HG02938 (cell line): ENCODE measurements around the gene HSD17B4.
"Not testable (repeated sequence)": the region's sequence is repeated elsewhere in the genome, so short reads cannot be mapped to it uniquely, and the experiment has no call there.

ENCODE experiments used
- ATAC-seq: cut with Tn5 transposase; IDR thresholded peaks from one replicate; pipeline ENCODE4 v1.9.1; 2021; ENCODE audit warnings: mild to moderate bottlenecking, moderate library complexity; ENCODE audit not compliant: unreplicated experiment

The HSD17B4 gene

DNA sequence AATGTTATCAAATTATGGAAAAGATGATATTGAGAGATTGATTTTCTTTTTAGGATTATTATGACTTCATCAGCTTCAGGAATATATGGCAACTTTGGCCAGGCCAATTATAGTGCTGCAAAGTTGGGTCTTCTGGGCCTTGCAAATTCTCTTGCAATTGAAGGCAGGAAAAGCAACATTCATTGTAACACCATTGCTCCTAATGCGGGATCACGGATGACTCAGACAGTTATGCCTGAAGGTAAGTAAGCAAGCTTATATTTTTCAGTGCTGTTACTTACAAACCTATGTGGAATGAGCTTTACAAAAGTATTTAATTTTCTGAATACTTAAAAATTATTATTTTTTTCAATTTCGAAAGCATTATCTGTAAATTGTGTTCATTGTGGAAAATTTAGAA, 26.5 kb downstream of the HSD17B4 start:
- ATAC-seq = no peak

DNA sequence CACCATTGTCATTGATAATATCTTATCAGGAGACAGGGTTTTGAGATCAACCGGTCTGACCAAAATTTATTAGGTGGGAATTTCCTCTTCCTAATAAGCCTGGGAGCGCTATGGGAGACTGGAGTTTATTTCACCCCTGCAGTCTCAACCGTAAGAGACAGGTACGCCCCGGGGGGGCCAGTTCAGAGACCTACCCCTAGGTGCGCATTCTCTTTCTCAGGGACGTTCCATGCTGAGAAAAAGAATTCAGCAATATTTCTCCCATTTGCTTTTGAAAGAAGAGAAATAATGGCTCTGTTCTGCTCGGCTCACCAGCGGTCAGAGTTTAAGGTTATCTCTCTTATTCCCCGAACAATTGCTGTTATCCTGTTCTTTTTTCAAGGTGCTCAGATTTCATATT, 28.3 kb downstream of the HSD17B4 start:
- ATAC-seq = not testable (repeated sequence)

DNA sequence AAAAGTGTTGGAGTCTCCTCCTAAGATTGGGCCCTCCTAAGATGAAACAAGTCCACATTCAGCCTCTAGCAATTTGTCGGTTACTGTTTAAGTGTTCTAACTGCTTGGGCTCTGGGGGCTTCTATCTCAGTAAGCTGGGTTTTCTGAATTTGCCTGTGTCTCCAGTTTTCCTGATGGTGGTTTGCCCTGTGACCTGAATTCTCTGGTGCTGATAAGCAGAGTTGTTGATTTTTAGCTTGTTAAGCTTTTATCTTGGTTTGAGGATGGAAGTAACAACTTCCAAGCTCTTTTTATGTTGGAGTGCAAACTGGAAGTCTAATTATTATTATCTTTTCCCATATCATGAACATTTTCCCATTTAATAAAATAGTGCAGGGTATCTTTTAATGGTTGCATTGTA, 30.9 kb downstream of the HSD17B4 start:
- no peak for ATAC-seq

DNA sequence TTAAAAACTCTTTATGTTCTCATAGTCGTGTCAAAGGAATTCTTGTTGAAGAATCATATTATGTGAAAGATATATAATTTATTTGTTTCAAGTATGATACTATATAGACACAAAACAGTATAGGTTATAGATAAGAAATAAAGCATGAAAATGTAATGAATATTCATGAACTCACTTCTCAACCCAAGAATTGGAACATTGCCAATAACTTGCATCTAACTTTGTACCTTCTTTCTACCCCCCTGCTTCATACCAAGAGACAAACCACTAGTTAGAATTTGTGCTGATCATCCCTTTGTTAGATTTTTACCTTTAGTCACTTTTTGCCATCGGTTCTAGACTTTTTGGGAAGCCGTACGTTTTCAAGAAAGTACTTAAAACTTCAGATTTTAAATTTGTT, 32.6 kb downstream of the HSD17B4 start:
- ATAC-seq = no peak

DNA sequence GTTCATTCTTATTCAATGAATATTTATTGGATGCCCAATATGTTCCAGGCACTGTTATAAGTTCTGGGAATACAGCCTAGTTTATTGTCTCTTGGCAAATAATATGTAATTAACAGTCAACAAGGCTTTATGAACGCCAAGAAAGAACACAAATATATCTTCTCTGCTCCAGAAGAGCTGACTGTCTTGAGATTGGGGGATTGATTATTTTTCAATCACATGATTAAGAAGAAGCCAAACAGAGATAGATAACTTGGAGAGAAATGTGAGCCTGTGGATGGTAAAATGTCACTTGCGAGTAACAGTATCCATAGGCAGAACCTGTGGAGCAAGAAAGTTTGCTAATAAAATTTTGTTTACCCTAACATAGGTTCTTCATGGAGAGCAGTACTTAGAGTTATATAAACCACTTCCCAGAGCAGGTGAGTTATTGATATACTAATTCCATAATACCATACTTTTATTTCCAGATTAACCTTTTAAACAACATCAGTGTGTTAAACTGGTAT, 49.4 kb downstream of the HSD17B4 start:
- ATAC-seq = no peak

DNA sequence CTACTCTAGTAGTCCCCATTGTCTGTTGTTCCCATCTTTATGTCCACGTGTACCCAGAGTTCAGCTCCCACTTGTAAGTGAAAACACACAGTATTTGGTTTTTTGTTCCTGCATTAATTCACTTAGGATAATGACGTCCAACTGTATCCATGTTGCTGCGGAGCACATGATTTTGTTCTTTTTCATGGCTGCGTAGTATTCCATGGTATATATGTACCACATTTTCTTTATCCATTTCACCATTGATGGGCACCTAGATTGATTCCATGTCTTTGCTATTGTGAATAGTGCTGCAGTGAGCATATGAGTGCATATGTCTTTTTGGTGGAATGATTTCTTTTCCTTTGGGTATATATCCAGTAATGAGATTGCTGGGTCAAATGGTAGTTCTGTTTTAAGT, 51.6 kb downstream of the HSD17B4 start:
- not testable (repeated sequence) for ATAC-seq

DNA sequence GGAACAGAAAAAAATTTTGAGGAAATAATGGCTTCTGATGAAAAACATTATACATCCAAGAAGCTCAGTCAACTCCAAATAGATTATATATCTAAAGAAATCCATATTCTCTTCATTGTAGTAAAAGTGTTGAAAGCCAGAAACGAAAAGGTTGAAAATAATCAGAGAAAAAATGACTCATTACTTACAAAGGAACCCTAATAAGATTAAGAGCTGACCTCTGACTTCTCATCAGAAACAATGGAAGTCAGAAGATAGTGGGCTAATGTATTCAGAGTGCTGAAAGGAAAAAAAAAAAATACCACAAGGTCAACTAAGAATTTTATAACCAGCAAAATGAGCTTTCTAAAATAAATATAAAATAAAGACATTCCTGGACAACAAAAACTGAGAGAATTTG, 60.0 kb downstream of the HSD17B4 start:
- no peak for ATAC-seq

DNA sequence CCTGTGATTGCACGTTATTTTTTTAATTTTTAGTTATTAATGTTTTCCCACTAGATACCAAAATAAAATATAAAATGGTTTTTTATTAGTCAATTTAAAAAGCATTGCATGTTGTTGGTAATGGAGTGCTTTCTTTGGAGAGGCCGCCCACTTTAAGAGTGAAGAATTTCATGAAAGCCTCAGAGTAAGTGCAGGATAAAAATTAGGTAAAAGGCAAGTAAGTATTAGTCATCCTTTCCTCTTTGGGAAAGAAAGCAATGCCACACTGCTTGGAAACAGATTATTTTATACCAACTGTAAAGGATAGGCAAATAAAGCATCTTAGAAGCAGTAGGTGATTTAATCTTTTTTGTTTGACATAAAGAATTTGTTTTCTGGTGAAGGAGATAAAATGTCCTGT, 62.9 kb downstream of the HSD17B4 start:
- ATAC-seq = no peak

DNA sequence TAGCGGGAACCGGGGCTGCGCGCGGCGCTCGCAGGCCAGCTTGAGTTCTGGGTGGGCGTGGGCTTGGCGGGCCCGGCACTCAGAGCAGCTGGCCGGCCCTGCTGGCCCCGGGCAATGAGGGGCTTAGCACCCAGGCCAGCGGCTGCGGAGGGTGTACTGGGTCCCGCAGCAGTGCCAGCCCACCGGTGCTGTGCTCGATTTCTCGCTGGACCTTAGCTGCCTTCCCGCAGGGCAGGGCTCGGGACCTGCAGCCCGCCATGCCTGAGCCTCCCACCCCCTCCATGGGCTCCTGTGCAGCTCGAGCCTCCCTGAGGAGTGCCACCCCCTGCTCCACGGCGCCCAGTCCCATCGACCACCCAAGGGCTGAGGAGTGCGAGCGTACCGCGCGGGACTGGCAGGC, 64.8 kb downstream of the HSD17B4 start:
- not testable (repeated sequence) for ATAC-seq

DNA sequence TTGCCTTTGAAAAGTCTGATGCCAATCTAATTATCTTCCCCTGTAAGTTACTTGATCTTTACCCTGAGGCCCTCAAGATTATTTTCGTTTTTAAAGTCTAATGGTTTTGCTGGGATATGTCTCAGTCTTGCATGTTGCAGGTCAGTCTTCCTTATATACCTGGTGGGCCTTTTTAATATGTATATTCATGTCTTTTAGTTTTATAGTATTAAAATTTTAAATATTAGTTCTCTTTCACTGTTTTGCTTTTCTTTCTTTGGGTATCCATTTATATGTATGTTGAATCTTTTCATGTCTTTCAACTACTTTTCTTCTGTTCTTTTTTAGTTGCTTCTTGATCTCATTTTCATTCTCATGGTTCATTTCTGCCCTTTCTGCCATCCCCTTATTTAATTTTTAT, 68.9 kb downstream of the HSD17B4 start:
- no peak for ATAC-seq

DNA sequence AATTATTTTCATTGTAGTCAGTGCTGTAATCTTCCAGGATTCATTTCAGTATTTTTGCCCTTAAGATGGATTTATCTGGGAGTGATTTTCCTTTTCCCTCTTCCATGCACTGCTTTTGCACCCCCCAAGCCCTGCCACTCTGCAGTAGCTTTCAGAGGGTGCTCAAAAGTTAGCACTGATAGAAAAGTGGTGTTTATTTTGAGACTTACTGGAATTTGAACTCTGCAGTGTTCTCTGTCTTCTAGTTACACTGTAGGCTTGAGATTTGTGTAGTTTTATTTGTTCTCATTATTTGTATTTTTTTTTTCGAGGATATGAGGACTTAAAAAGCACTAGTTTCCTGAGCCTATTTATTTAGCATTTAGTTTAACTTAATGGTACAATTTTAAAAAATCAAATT, 70.5 kb downstream of the HSD17B4 start:
- ATAC-seq = no peak

DNA sequence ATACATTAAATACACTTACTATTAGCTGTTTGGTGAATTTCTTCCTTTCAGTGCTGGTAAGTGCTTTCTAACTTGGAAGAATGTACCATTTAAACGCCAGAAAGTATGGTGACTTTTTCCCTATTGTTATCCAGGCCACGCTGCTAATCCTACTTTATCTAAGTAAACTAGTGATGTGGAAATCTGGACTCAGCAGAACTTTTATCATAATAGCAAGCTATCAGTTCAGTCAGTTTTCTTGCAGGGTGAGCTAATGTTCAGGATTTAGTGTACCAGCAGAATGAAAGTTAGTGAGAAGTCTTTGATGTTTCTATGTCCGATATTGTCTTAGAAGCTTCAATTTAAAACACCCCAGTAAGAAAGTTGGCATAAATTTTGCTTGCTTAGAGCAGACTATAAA, 72.2 kb downstream of the HSD17B4 start:
- no peak for ATAC-seq

DNA sequence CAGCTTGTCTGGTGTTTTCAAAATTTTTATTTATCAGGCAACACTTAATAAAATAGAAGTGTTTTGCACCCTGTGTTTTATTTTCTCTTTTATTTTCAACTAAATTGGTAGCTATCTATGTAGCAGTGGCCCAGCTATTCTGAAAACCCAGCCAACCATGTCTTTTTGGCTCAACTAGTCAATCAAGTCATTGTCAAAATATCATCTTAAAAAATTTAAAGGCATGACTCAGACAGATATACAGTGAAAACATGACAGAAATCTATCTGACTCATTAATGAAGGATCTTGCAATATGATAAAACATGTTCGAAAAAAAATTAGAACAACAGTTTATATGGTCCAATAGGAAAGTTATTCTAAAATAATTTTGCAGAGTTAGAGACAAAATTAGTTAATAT, 75.1 kb downstream of the HSD17B4 start:
- no peak for ATAC-seq

DNA sequence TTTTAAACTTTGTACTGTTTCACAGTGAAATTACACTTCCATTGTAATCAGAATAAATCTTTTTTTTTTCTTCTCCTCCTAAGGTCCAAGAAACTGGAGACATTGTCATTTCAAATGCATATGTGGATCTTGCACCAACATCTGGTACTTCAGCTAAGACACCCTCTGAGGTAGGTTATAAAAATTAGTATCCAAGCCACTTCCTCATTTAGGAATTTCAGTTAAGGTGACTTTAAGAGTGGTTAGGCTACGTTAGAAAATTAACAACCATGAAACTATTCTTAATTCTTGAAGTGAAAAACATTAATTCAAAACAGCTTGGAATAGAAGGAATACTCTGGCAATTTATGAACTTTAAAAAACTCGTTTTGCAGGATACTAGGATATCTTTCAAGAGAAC, 77.5 kb downstream of the HSD17B4 start:
- ATAC-seq = no peak

DNA sequence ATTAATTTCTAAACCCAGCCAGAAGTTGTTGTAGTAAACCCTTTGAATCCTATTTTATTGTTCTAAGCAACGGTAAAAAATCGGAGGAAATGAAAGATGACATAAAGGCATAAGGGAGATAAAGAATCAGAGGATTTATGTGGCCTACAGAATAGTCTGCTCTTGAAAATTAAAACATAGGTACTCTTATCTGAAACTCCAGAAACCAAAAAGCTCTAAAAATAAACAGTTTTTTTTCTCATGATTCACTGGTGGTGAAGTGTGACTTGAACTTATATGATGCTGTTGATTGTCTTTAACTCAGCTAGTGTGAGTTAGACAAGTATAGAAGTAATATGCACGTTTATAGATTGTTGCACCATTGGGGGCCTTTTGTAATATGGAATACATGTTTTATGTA, 80.3 kb downstream of the HSD17B4 start:
- no peak for ATAC-seq

DNA sequence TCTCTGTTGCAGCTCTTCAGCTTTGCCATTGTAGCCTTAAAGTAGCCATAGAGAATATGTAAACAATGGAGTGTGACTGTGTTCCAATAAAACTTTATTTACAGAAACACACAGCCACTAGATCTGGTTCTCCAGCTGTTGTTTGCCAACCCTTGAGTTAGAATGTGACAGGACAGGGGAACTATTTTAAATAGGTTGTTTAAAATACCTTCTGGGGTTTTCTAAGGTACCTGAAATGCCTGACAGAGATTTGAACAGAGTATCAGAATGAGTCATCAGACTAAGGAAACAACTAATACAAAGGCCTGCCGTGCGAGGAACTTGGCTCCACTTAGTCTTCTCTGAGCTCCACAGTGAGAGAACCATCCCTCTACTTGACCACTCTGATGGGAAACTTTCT, 85.4 kb downstream of the HSD17B4 start:
- ATAC-seq = peak; percentile 100

DNA sequence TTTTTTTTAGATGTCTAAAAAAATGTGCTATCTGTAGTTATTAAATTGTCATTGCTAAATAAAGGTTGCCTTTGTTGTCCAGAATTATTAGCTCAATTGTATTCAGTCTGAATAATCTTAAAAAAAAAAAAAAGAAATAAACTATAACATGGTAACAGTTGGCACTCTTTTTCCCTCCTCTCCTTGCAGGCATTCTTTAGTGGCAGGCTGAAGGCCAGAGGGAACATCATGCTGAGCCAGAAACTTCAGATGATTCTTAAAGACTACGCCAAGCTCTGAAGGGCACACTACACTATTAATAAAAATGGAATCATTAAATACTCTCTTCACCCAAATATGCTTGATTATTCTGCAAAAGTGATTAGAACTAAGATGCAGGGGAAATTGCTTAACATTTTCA, 89.4 kb downstream of the HSD17B4 start:
- ATAC-seq = no peak

DNA sequence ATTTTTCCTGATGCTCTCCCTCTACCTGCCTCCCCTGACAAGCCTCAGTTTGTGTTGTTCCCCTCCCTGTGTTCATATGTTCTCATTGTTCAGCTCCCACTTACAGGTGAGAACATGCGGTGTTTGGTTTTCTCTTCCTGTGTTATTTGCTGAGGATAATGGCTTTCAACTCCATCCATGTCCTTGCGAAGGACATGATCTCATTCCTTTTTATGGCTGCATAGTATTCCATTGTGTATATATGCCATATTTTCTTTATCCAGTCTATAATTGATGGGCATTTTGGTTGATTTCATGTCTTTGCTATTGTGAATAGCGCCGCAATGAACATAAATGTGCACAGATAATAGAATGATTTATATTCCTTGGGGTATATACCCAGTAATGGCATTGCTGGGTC, 99.5 kb downstream of the HSD17B4 start:
- ATAC-seq = no peak

DNA sequence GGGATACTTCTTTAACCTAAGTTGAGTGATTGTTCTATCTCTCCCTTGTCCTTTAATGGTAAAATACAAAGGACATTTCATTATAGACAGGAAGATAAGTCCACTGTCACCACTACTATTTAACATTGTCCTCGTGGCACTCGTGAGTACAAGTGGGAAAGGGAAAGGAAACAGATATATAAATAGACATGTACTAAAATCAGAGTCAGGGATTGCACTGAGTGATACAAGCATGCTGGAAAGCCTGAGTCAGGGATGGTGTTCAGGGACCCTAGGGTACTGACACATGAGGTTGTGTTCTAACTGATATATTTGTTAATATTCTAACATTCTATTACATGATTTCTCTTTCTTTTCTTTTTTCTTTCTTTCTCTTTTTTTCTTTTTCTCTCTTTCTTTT, 102.3 kb downstream of the HSD17B4 start:
- no peak for ATAC-seq

DNA sequence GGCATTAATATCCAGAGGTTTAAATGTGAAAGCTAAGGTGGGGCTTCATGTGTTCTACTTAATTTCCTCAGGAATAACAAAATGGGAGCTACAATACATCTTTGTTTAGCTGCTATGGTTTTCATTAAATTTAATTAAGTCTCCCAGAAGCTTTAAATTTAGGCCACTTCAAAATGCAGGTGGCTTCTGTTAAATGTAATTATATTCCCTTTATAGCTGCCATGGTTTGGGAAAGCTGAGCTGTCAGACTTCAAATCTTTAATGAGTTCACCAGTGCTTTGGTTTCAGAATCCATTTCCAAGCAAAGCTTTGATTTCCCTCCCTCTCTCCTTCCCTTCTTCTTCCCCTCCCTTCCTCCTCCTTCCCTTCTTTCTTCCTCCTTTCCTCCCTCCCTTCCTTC, 118.6 kb downstream of the HSD17B4 start:
- no peak for ATAC-seq

DNA sequence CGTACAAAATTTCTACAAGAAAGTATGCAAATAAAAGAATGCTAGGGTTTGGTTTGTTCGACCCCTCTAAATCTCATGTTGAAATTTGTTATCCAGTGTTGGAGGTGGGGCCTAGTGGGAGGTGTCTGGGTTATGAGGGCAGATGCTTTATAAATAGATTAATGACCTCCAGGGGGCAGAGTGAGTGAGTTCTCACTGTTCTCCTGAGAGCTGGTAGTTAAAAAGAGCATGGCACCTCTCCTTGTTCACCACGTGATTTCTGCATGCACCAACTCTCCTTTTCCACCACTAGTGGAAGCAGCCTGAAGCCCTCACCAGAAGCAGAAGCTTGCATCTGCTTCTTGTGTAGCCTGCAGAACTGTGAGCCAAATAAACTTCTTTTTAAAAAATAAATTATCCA, 126.6 kb downstream of the HSD17B4 start:
- peak; percentile 74 for ATAC-seq

DNA sequence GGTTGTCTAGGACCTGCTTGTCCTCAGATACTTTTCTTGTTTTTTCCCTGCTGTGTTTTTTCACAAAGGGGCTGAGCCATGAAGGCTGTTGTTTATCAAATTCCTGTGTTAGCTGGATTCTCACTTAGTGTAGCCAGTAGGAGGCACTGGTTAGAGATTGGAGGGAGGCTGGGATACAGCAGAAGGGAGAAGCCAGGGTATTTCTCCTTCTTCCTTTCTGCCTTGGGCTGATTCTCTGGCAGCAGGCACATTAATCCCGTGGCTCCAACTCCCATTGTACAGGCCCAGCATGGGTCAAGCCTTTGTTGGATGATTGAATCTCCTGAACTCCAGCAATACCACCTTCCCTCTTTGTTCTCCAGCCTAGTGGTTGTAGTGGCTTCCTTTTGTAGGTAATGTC, 130.7 kb downstream of the HSD17B4 start:
- ATAC-seq = no peak

DNA sequence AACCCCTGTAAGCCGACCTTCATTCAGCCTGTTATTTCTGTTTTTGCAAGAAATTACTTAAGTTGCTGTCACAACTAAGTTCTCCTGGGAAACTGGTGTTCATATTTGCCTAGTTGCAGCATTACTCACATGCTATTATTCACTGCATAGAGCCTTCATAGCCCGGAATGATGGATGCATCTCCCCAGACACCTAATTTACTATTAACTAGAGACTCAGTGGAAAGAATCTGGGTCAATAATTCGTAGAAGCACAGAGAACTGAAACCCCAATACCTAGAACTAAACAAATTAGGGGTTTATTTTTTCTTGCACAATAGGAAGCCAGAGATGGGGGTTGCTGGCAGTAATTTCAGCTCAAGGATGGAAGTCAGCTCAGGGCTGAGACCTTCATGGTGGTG, 131.4 kb downstream of the HSD17B4 start:
- peak; percentile 93 for ATAC-seq
